DND-41 (cell line): Measurements from ENCODE around the gene NDUFB1.

Experiments
- ATAC-seq: fragments of 200-7000 bp; cut with Tn5 transposase; 3 replicates; pipeline ENCODE4 v1.9.1; 2021; ENCODE audit warnings: low read depth; ENCODE audit not compliant: insufficient read depth
- DNase-seq: peaks from one replicate; pipeline ENCODE4 v3.0.0-alpha.2; 2020
- H2AFZ ChIP-seq: 2 replicates; pipeline ENCODE4 v1.6.0; 2012; ENCODE audit warnings: low read depth, low read length
- H3K27ac ChIP-seq: 2 replicates; pipeline ENCODE4 v1.5.1; 2012; ENCODE audit warnings: low read length, inconsistent platforms
- H3K27me3 ChIP-seq: fragments of 200-600 bp; sonication (generic); 2 replicates; pipeline ENCODE4 v1.6.0; 2012; ENCODE audit warnings: low read length, mild to moderate bottlenecking, inconsistent platforms; ENCODE audit not compliant: insufficient read depth, poor library complexity
- H3K36me3 ChIP-seq: 2 replicates; pipeline ENCODE4 v1.5.1; 2012; ENCODE audit warnings: low read length, inconsistent platforms; ENCODE audit not compliant: insufficient read depth
- H3K4me1 ChIP-seq: 2 replicates; pipeline ENCODE4 v1.5.1; 2012; ENCODE audit warnings: mild to moderate bottlenecking, low read length; ENCODE audit not compliant: insufficient read depth
- H3K4me2 ChIP-seq: 2 replicates; pipeline ENCODE4 v1.6.0; 2012; ENCODE audit warnings: mild to moderate bottlenecking, moderate library complexity, low read length, inconsistent platforms; ENCODE audit not compliant: insufficient read depth
- H3K4me3 ChIP-seq, 2 experiments: fragments of 200-600 bp in 1 of 2; shearing (Covaris generic) in 1 of 2; 2 replicates each; pipeline ENCODE4 v1.5.1; 2012 to 2016; ENCODE audit warnings: inconsistent platforms in 2 of 2, low read length in 2 of 2, mild to moderate bottlenecking in 2 of 2, low read depth in 1 of 2, moderate library complexity in 1 of 2
- H3K79me2 ChIP-seq: 2 replicates; pipeline ENCODE4 v1.6.0; 2012; ENCODE audit warnings: low read length, inconsistent platforms; ENCODE audit not compliant: insufficient read depth
- H3K9ac ChIP-seq: 2 replicates; pipeline ENCODE4 v1.6.0; 2012; ENCODE audit warnings: low read depth, mild to moderate bottlenecking, inconsistent platforms, low read length, moderate library complexity
- H3K9me3 ChIP-seq: 2 replicates; pipeline ENCODE4 v1.5.1; 2012; ENCODE audit warnings: low read length, moderate library complexity, mild to moderate bottlenecking, inconsistent platforms; ENCODE audit not compliant: insufficient read depth, severe bottlenecking
- H4K20me1 ChIP-seq: 2 replicates; pipeline ENCODE4 v1.6.0; 2012; ENCODE audit warnings: low read length; ENCODE audit not compliant: insufficient read depth
- CTCF ChIP-seq: IDR thresholded peaks from 2 replicates; pipeline ENCODE4 v1.5.1; 2012; ENCODE audit warnings: borderline replicate concordance, low read length, moderate library complexity, mild to moderate bottlenecking; ENCODE audit not compliant: poor library complexity, severe bottlenecking; ENCODE audit errors: extremely low read depth
- EZH2 ChIP-seq: IDR thresholded peaks from 3 replicates; pipeline ENCODE4 v1.6.1; 2012; ENCODE audit warnings: borderline replicate concordance, low read depth, mild to moderate bottlenecking, moderate library complexity, low read length, inconsistent platforms; ENCODE audit not compliant: severe bottlenecking

NDUFB1 gene

GRCh38 chr14:92105893-92106142, 15.7 kb downstream of the NDUFB1 start:
- Histone ChIP-seq H4K20me1 (peaks cover 15% of the 10 kb centered on the region; the same call in 1 of the 2 replicates), H3K9me3 (no peaks in the 10 kb centered on the region), H3K4me2 (peak overlapping the region; percentile 79), H3K27ac (peak overlapping the region; percentile 94), H3K9ac (peak overlapping the region; percentile 78), H2AFZ (peak overlapping the region; percentile 74), H3K4me3 (peak overlapping the region; percentile 78 to 81), H3K27me3 (no peaks in the 10 kb centered on the region), H3K79me2 (peaks cover 54% of the 10 kb centered on the region), H3K4me1 (peaks cover 40% of the 10 kb centered on the region), H3K36me3 (no peaks in the 10 kb centered on the region)
- ATAC-seq (peak; percentile 15), DNase-seq (no peak)
- TF ChIP-seq CTCF: no peak
- no peak for TF ChIP-seq EZH2

DNA sequence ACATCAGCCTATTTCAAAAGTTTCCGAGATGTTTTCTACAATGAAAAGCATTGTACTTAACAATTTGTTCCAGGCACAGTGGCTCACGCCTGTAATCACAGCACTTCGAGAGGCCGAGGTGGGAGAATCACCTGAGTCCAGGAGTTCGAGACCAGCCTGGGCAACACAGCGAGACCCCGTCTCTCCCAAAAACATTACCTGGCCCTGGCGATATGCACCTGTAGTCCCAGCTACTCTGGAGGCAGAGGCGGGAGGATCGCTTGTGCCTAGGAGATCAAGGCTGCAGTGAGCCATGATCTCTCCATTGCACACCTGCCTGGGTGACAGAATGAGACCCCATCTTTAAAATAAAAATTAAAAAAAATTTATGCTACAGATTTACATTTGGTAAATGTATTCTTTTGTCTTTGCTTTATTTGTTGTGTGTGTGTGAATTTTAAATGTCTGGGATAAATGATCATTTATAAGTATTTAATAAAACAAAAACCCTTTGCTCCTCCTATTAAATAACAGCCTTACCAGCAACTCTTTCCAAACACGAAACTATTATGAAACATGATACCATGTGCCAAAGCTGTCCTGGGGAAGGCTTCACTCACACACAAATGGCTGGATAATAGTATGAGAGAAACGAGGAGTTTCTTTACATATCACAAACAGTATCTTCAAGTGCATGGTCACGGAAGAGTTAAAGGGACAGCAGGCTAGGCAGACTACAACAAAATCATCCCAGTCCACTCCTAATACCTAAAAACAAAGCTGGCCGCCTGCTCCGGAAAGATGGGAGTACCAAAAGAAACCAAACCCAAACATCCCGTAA, 16.2 kb downstream of the NDUFB1 start:
- Histone ChIP-seq H3K27me3 (no peaks in the 10 kb centered on the region), H3K79me2 (peaks cover 59% of the 10 kb centered on the region), H2AFZ (peak overlapping the region; percentile 74), H3K4me3 (peak overlapping the region; percentile 78 to 81), H3K9ac (peak overlapping the region; percentile 78), H3K27ac (peak overlapping the region; percentile 94), H3K9me3 (no peaks in the 10 kb centered on the region), H3K4me2 (peak overlapping the region; percentile 79), H3K4me1 (peaks cover 40% of the 10 kb centered on the region), H3K36me3 (no peaks in the 10 kb centered on the region), H4K20me1 (peaks cover 15% of the 10 kb centered on the region; the same call in 1 of the 2 replicates)
- DNase-seq: no peak
- TF ChIP-seq EZH2 (no peak), CTCF (no peak)
- no peak for ATAC-seq

GRCh38 chr14:92103363-92103989, 18.0 kb downstream of the NDUFB1 start:
- Histone ChIP-seq H3K4me1 (peaks cover 40% of the 10 kb centered on the region), H3K4me2 (peak overlapping the region; percentile 7), H3K4me3 (no peak overlapping the region), H3K79me2 (peaks cover 77% of the 10 kb centered on the region), H3K36me3 (no peaks in the 10 kb centered on the region), H3K9me3 (no peaks in the 10 kb centered on the region), H2AFZ (no peak overlapping the region), H3K27me3 (no peaks in the 10 kb centered on the region), H3K9ac (no peak overlapping the region), H4K20me1 (peaks cover 19% of the 10 kb centered on the region; the same call in 1 of the 2 replicates), H3K27ac (no peak overlapping the region)
- no peak for DNase-seq
- ATAC-seq: no peak
- TF ChIP-seq EZH2 (no peak), CTCF (no peak)
